HK-2 (cell line): ENCODE results near the gene MRPS27.
"Not testable (repeated sequence)": the region's sequence is repeated elsewhere in the genome, so short reads cannot be mapped to it uniquely, and the experiment has no call there.

ENCODE experiments used
- DNase-seq: peaks from one replicate; pipeline ENCODE4 v3.0.0-alpha.2; 2018; ENCODE audit not compliant: unreplicated experiment

MRPS27 gene

GRCh38 chr5:72202331-72202825, 117.7 kb downstream of the MRPS27 start:
- no peak for DNase-seq

- no peak for DNase-seq
Observed at GRCh38 chr5:72199681-72200080, 120.4 kb downstream of the MRPS27 start.

- no peak for DNase-seq
Observed at GRCh38 chr5:72197393-72197792, 122.6 kb downstream of the MRPS27 start.

GRCh38 chr5:72195581-72195980, 124.5 kb downstream of the MRPS27 start:
- DNase-seq: no peak

- DNase-seq: no peak
Observed at GRCh38 chr5:72194846-72195245, 125.2 kb downstream of the MRPS27 start.

GRCh38 chr5:72191404-72191803, 128.6 kb downstream of the MRPS27 start:
- no peak for DNase-seq

GRCh38 chr5:72189146-72189545, 130.9 kb downstream of the MRPS27 start:
- no peak for DNase-seq

GRCh38 chr5:72188166-72188565, 131.9 kb downstream of the MRPS27 start:
- no peak for DNase-seq

GRCh38 chr5:72187388-72188075, 132.5 kb downstream of the MRPS27 start:
- DNase-seq: no peak

GRCh38 chr5:72185496-72186329, 134.3 kb downstream of the MRPS27 start:
- DNase-seq: no peak

- DNase-seq: no peak
Observed at GRCh38 chr5:72184408-72184807, 135.6 kb downstream of the MRPS27 start.

- no peak for DNase-seq
Observed at GRCh38 chr5:72183101-72183520, 136.9 kb downstream of the MRPS27 start.

- no peak for DNase-seq
Observed at GRCh38 chr5:72182686-72183085, 137.4 kb downstream of the MRPS27 start.

- no peak for DNase-seq
Observed at GRCh38 chr5:72180925-72181324, 139.1 kb downstream of the MRPS27 start.

- no peak for DNase-seq
Observed at GRCh38 chr5:72179816-72180440, 140.1 kb downstream of the MRPS27 start.

- DNase-seq: no peak
Observed at GRCh38 chr5:72179028-72179815, 140.8 kb downstream of the MRPS27 start.

- DNase-seq: no peak
Observed at GRCh38 chr5:72177538-72177937, 142.5 kb downstream of the MRPS27 start.

- no peak for DNase-seq
Observed at GRCh38 chr5:72172786-72173185, 147.3 kb downstream of the MRPS27 start.

- DNase-seq: no peak
Observed at GRCh38 chr5:72171667-72172066, 148.4 kb downstream of the MRPS27 start.

- not testable (repeated sequence) for DNase-seq
Observed at GRCh38 chr5:72171181-72171580, 148.9 kb downstream of the MRPS27 start.

- no peak for DNase-seq
Observed at GRCh38 chr5:72170101-72170500, 149.9 kb downstream of the MRPS27 start.
